Astrocyte of the spinal cord (primary cell): Measurements from ENCODE around the gene CRK.

ENCODE experiments used
- DNase-seq: peaks from one replicate; pipeline ENCODE4 v3.0.0; 2011; ENCODE audit warnings: low read depth, low spot score
- H3K4me3 ChIP-seq: 2 replicates; pipeline ENCODE4 v1.5.1; 2011; ENCODE audit warnings: low read depth, mild to moderate bottlenecking, low read length, moderate library complexity
- in situ Hi-C: cut with HindIII; loops from 2 replicates; pipeline ENCODE4 v1.10.0; 2017; ENCODE audit warnings: low sequenced_read_pairs
- TF ChIP-seq, protein P1 (sequence below): IDR thresholded peaks from 2 replicates; pipeline ENCODE4 v1.5.1; 2012; ENCODE audit warnings: low read depth, mild to moderate bottlenecking, low read length, inconsistent platforms

Gene CRK

DNA sequence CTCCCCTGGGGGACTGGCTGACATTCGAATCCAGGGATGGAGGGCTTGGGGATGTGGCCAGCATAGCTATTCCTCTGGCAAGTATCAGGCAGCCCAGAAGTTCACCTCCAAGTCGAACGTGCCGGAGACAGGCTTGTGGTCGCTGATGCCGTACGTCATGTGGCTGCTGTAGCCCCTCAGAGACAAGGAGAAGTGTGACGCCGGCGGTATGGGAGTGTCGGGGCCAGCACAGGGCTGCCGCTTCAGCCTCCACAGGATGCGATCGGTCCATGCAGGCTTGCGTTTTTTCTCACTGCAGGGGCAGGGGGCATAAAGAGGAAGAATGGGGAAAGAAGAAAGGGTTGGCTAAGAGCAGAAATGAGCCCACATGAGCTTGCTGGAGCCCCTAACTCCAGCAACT, 41.8 kb upstream of the CRK start:
- TF ChIP-seq, protein P1, sequence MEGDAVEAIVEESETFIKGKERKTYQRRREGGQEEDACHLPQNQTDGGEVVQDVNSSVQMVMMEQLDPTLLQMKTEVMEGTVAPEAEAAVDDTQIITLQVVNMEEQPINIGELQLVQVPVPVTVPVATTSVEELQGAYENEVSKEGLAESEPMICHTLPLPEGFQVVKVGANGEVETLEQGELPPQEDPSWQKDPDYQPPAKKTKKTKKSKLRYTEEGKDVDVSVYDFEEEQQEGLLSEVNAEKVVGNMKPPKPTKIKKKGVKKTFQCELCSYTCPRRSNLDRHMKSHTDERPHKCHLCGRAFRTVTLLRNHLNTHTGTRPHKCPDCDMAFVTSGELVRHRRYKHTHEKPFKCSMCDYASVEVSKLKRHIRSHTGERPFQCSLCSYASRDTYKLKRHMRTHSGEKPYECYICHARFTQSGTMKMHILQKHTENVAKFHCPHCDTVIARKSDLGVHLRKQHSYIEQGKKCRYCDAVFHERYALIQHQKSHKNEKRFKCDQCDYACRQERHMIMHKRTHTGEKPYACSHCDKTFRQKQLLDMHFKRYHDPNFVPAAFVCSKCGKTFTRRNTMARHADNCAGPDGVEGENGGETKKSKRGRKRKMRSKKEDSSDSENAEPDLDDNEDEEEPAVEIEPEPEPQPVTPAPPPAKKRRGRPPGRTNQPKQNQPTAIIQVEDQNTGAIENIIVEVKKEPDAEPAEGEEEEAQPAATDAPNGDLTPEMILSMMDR: no peak
- in situ Hi-C loops: no loop called here
- DNase-seq: no peak
- no peak overlapping the region for H3K4me3 ChIP-seq

DNA sequence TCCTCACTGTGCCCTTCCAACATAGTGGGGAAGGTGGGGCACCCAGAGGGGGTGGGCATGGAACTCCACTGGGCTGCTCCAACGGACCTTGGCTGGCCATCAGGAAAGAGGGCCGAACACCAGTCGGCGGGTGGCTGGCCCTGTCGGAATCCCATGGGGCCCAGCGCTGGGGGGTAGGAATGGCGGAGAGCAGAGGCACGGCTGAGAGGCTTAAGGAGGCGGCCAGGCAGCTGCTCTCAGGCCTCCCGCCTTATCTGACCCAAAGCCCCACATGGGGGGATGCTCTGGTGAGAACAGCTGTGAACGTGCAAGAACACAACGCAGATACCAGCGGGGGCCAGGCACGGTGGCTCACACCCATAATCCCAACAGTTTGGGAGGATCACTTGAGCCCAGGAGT, 40.8 kb upstream of the CRK start:
- DNase-seq: no peak
- H3K4me3 ChIP-seq: no peak overlapping the region
- in situ Hi-C loops: no loop called here
- TF ChIP-seq, protein P1: no peak

DNA sequence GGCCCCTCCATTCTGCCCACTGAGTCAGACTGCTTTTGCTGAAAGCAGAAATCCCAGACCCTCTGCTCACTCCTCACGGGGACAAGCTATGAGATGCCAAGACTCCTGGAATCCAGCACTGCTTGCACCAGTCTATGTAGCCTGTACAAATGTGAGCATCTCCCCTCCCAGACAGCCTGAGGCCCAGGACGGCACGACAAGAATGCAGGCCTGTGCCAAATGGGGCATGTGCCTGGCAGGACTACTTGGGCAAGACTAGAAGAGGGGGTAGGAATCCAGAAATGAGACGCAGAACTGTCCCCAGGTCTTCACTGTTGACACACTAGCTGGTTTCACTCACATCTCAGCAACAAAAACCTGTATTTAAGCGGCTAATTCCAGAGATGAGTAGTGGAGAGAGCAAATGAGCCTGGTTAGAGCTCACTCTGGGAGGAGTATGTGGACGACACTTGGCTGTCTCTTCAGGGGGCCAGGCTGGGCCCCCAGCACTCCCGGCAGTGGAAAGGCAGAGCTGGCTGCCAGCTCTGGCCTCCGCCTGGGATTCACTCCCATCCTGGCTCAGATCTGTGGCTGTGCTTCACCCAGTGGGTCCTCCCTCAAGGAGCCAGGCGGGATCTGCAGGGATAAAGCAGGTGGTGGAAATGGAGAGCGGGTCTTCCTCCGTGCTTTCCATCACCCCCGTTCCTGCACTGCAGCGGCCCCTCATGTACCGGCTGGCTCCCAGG, 39.4 kb upstream of the CRK start:
- DNase-seq: no peak
- H3K4me3 ChIP-seq: no peak overlapping the region
- in situ Hi-C loops: no loop called here
- TF ChIP-seq, protein P1: no peak

DNA sequence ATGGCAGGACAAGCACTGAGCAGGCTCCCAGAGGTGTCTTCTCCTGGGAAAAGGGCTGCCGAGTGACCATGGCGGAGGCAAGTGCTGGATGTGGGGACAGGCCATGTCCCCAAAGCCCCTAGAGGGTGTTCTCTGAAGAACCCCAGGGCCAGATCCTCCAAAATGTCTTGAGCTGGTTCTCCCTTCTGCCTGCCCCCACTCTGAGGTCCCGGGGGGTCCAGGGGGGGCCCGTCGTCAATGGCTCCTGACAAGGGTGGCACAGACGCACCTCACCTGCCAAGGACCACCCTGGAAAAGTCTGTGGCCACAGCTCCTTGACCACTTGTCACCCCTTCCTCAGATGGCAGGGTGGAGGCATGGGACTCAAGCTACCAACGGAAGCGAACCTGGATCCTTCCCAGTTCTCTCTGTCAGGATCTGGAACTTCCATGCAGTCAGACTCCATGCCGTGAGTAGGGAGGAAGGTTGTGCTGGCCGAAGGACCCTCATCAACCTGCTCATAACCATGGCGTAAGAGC, 38.8 kb upstream of the CRK start:
- in situ Hi-C loops: no loop called here
- TF ChIP-seq, protein P1: no peak
- H3K4me3 ChIP-seq: no peak overlapping the region
- DNase-seq: no peak

DNA sequence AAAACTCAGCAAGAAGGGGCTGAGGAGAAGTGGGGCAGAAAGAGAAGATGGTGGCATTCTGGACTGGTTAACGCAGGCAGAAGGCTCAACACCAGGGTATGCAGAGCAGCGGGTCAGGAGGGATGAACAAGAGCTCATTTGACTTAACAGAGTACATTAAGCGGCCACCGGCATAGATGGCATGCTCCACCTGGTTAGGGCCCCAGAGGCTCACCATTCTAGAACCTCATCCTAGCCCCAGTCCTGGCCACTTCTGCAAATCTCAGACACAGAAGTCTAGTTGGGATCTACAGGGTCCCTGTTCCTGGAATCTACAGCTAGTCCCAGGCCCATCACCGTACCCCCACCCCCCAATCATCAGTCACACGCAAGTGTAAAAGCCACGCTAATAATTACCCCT, 38.2 kb upstream of the CRK start:
- DNase-seq: no peak
- TF ChIP-seq, protein P1: no peak
- H3K4me3 ChIP-seq: no peak overlapping the region
- in situ Hi-C loops: no loop called here

DNA sequence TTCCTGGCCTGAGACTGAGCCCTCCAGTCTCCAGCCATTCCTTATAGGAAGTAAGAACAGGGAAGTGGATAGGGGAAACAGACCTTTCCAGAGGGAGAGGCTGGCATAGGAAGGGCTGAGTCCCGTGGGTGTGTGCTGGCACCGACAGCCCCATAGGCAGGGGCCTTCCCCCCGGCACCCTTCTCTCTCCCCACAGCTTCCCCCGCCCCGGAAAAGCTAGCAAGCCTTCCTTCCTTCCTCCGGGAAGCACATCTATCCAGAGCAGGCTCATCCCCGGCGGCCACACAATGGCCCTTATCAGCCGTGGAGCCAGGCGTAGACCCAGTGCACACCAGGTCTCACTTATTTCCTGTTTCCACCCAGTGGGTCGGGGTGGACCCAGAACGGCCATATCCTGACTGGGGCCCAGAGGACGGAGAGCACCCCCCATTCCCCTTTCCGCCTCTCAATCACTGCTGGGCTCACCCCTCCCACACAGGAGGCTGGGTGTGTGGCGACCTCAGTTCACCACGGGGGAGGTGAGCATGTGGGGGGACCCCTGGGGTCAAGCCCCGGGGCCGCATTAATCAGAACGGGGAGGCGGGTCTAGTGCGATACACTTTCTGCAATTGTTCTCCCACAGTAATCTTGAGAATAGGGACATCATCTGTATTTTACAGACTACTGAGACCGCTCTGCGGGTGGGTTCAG, 37.4 kb upstream of the CRK start:
- no peak overlapping the region for H3K4me3 ChIP-seq
- TF ChIP-seq, protein P1: no peak
- DNase-seq: no peak
- in situ Hi-C loops: no loop called here
